HG03575 (cell line): ENCODE data around the gene ABRACL.
"Not testable (repeated sequence)": the region's sequence is repeated elsewhere in the genome, so short reads cannot be mapped to it uniquely, and the experiment has no call there.

Experiments used
- ATAC-seq: cut with Tn5 transposase; IDR thresholded peaks from one replicate; pipeline ENCODE4 v1.9.1; 2021; ENCODE audit not compliant: unreplicated experiment, insufficient number of reproducible peaks, low FRiP score; ENCODE audit errors: extremely low read depth

Gene ABRACL, protein sequence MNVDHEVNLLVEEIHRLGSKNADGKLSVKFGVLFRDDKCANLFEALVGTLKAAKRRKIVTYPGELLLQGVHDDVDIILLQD

GRCh38 chr6:139028658-139029469, at the start of gene ABRACL:
TSS of gene ABRACL (plus strand) at chr6:139028745. CDS start at chr6:139034161, 5,416 bp downstream.
- ATAC-seq = no peak

DNA sequence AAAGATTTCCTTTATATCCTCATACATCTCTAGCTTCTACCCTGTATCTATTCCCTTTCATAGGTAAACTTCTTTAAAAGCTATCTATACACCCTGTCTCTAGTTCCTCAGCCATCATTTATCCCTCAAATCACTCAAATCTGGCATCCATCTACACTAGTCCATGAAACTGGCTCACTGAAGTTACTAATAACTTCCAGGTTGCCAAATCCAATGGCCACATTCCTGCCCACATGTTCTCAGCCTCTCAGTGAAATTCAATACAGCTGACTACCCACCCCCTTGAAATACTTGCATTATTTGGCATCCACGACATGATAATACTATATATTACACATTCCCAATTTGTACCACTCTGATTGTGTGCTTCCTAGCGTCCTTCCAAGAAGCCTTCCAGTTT, 49.2 kb upstream of the ABRACL start:
- no peak for ATAC-seq

GRCh38 chr6:138979813-138980668, 48.5 kb upstream of the ABRACL start:
- ATAC-seq = no peak

DNA sequence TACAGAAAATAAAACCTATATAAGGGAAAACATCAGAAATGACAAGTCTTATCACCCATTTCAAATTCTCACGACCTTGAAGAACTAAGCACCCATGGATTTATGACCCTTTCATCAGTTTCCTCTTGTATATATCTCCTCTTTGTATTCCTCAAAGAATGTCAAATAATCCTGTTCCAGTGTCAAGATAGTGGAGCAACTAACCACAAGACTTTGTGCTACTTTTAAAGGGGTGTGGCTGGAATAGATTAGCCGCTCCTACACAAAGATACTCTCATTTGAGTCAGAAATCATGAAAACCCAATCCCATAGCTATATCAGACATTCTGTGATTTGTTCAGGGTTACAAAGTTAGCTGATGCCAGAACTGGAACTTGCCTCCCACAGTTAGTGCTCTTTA, 47.1 kb upstream of the ABRACL start:
- ATAC-seq = no peak

- ATAC-seq = no peak
Measured at GRCh38 chr6:138986578-138986977, 42.0 kb upstream of the ABRACL start.

GRCh38 chr6:138987080-138987642, 41.4 kb upstream of the ABRACL start:
- no peak for ATAC-seq

GRCh38 chr6:138987643-138988468, 40.7 kb upstream of the ABRACL start, which contains the start of gene REPS1:
TSS of gene REPS1 (minus strand) at chr6:138988253. CDS start at chr6:138987682, 571 bp downstream.
- peak; percentile 66 for ATAC-seq

- no peak for ATAC-seq
Measured at GRCh38 chr6:138988469-138988834, 40.1 kb upstream of the ABRACL start.

GRCh38 chr6:138989098-138989983, 39.2 kb upstream of the ABRACL start:
- no peak for ATAC-seq

DNA sequence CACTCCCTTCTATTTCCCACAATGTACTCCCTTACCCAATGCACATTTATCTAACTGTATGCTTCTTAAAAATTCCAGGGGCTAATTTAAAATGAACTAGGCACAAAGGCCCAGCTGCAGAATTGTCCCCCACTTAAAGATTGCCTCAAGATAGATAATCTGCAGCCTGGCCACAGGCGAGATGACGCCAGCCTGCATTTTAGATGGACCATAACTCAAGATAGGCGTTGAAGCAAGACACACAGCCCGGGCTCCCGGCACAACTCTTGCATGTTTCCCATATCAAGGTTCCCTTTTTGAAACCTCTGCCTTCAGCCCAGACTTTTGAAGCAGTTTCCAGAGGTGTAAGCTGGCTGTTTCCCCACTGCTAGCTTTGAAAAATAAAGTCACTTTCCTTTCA, 37.3 kb upstream of the ABRACL start:
- no peak for ATAC-seq

DNA sequence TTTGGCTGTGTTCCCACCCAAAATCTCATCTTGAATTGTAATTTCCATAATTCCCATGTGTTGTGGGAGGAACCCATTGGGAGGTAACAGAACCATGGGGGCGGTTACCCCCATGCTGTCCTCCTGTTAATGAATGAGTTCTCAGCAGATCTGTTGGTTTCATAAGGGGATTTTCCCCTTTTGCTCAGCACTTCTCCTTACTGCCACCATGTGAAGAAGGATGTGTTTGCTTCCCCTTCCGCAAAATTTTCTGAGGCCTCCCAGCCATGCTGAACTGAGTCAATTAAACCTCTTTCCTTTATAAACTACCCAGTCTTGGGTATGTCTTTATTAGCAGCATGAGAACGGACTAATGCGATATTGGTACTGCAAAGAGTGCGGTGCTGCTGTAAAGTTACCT, 35.6 kb upstream of the ABRACL start:
- ATAC-seq = not testable (repeated sequence)

DNA sequence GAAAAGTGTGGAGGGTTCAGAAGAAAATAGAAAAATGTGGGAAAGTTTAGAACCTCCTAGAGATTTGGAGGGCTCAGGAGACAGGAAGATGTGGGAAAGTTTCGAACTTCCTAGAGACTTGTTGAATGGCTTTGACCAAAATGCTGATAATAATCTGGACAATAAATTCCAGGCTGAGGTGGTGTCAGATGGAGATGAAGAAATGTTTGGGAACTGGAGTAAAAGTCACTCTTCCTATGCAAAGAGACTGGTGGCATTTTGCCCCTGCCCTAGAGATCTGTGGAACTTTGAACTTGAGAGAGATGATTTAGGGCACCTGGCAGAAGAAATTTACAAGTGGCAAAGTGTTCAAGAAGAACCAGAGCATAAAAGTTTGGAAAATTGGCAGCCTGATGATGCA, 35.1 kb upstream of the ABRACL start:
- ATAC-seq = not testable (repeated sequence)

DNA sequence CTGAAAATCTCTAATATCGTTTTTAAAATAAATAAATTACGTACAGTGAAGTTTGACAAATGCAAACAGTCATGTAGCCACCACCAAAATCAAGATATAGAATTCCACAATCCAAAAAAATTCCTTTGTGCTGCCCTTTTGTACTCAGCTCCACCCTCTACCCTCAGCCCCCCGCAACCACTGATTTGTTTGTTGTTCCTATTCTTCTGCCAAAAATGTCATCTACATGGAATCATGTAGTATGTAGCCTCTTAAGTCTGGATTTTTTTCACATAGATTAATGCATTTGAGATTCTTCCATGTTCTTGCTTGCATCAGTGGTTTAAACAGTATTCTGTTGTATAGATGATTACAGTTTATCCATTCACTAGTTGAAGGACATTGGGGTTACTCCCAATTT, 32.0 kb upstream of the ABRACL start:
- no peak for ATAC-seq

DNA sequence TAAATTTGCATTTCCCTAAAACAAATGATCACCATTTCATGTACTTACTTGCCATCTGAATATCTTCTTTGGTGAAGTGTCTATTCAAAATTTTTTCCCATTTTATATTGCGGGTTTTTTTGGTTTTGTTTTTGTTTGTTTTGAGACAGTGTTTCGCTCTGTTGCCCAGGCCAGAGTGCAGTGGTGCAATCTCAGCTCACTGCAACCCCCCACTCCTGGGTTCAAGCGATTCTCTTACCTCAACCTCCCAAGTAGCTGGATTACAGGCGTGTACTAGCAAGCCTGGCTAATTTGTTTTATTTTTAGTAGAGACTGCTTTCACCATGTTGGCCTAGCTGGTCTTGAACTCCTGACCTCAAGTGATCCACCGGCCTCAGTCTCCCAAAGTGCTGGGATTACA, 31.4 kb upstream of the ABRACL start:
- no peak for ATAC-seq

GRCh38 chr6:138999949-139000725, 28.4 kb upstream of the ABRACL start:
- no peak for ATAC-seq

DNA sequence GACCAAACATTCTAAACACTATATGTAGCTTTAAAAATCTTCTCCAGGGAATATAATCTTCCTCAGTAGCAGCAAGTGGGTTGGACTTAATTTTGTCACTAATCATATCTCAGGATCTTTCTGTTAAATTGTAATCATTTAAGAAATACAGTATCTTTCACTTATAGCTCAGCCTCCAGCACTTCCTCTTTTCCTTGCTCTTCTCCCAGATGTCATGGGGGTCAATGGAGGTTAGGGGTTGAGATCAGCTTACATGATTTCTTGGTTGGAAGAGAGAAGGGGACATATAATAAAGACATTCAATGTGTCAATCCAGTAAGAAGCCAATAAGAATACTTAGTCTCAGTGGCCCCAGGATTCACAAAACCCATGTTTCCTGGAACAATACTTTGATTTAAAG, 24.8 kb upstream of the ABRACL start:
- ATAC-seq = no peak

GRCh38 chr6:139006477-139006876, 22.1 kb upstream of the ABRACL start:
- ATAC-seq = no peak
